ENCODE measurements around the gene PAK4.
"Not testable (repeated sequence)": the region's sequence is repeated elsewhere in the genome, so short reads cannot be mapped to it uniquely, and the experiment has no call there.

The PAK4 gene

GRCh38 chr19:39125554-39126311, at the start of gene PAK4:
PAK4 (plus strand) TSS chr19:39125786; CDS start chr19:39169554, 43,768 bp downstream.
- DNase-seq, result peak; percentile 95 to 99 (median 98)
- intact Hi-C loops (cut with DNase I), result no loop called here

DNA sequence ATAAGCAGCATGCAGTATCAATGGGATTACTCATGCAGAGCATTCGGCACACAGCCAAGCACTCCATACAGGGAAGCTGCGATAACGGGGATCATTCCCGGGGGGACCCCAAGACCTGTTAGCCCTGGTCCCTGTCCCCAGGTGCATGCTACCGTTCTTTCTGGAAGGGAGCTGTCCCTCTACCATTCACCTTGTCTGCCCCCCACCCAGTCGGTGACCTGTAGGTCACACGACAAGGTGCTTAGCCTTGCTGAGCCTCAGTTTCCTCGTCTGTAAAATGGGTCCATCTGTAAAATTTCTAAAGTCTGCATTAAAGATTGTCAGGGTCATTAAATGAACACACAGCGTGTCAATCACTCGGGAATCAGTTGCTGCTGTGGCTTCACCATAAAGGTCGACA, 48.3 kb upstream of the PAK4 start:
- intact Hi-C loops (cut with DNase I), result no loop called here
- no peak for DNase-seq

GRCh38 chr19:39078436-39079200, 47.0 kb upstream of the PAK4 start:
- DNase-seq, result peak in 33 of 42 donors; percentile 11 to 90 (median 58)
- intact Hi-C loops (cut with DNase I), result no loop called here

DNA sequence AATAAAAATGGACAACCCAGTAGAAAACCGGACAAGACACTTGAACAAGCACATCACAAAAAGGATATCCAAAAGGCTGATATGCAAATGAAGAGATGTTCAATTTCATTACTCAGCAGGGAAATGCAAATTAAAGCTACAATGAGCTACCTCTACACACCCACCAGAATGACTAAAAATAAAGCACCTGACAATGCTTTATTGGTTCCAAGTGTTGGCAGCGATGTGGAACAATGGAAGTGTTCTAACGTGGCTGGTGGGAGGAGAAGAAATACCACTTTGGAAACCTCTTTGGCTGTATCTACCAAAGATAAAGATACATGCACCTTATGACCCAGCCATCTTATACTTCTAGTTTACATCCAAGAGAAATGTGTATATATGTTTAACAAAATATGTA, 45.2 kb upstream of the PAK4 start:
- DNase-seq, result peak in 17 of 42 donors; percentile 20 to 75 (median 40)
- intact Hi-C loops (cut with DNase I), result no loop called here

GRCh38 chr19:39082167-39082566, 43.4 kb upstream of the PAK4 start:
- intact Hi-C loops (cut with DNase I), result no loop called here
- DNase-seq, result no peak

DNA sequence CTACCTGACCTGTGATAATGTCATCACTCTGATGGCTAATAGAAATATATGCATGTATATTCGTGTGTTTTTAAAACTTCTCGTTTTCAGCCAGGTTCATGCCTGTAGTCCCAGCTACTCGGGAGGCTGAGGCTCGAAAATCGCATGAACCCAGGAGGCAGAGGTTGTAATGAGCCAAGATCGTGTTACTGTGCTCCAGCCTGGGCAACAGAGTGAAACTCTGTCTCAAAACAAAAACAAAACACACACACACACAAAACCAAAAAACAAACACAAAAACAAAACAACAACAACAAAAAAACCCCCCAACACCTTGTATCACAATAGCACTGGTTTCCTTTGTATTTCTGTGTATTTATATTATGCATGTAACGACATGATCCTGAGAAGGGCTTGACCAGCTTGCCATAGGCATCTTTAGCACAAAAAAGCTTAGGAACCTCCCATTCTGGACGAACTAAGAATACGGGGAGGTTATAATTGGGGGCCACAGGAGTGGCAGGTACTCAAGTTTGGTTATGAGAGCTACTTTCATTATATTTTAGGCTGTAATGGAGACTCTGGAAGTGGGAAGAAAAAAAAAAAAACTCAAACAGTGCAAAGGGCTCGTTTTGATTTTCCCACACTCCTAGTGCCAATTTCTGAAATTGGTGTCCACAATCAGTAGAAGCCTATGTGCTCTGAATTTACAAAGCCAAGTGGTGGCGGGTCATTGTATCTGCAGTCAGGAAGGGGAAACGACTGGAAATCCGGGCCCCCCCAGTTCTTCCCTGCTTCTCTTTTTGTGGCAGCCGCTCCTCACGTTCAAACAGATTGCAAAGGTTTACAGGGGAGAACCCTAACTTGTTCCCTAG, 42.6 kb upstream of the PAK4 start:
- intact Hi-C loops (cut with DNase I), result no loop called here
- DNase-seq, result peak in 32 of 42 donors; percentile 16 to 89 (median 52)

DNA sequence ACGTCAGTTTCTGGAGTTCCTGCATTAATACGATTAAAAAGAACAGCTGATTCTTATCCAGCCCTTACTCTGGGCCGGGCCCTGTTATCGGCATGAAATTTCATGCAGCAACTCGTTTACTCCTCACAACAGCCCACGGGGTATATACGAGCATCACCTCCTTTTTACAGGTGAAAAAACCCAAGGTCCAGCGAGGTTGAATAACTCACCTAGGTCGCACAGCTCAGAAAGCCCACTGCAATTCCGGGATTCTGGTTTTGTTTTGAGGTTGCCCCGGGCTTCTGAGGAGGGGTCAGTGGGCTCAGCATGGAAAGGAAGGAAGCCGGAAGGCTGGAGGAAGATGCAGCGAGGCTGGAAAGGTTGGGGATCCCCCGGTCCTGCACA, 42.0 kb upstream of the PAK4 start:
- DNase-seq, result no peak
- intact Hi-C loops (cut with DNase I), result no loop called here

DNA sequence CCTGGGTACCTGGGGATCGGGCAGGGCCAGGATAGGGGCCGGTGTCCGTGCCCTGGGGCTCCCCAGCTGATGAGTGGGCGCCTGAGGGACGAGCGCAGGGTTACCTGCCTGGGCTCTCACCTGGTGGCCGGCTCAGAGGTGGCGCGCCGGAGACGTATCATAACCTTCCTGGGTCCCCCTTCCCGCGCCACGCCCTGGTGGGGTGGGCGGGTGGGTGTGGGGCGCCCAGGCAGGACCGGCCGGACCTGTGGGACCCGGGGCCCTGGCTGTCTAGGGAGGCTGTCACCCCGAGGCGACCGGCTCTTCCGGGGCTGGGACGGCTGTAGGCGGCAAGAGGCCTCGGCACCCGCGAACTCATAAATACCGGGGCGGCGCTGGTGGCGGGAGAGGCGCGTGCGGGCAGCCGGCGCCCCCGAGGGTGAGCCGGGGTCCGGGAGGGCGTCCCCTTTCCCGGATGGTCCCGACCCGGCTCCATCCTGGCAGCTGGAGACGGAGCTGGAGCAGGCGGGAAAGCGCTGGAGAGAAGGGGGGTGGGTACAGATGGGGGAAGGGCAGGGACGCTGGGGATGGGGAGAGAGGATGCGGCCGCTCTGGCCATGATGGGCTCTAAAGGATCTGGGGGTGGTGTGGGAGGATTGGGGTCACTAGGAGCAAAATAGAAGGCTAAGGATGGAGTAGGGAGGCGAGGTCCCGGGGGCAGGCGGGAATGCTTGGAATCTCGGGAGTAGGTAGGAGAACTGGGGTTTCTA, 41.4 kb upstream of the PAK4 start, which contains the start of gene ACP7:
TSS of gene ACP7 (plus strand) at position 386 of the 749 bp plus-strand sequence. CDS start 902 bp downstream, outside the sequence.
- DNase-seq, result peak in 21 of 42 donors; percentile 9 to 79 (median 34)
- intact Hi-C loops (cut with DNase I), result no loop called here

- DNase-seq, result peak in 3 of 42 donors; percentile 10 to 22 (median 19)
- intact Hi-C loops (cut with DNase I), result no loop called here
These were observed 40.9 kb upstream of the PAK4 start for GRCh38 chr19:39084732-39085080.

DNA sequence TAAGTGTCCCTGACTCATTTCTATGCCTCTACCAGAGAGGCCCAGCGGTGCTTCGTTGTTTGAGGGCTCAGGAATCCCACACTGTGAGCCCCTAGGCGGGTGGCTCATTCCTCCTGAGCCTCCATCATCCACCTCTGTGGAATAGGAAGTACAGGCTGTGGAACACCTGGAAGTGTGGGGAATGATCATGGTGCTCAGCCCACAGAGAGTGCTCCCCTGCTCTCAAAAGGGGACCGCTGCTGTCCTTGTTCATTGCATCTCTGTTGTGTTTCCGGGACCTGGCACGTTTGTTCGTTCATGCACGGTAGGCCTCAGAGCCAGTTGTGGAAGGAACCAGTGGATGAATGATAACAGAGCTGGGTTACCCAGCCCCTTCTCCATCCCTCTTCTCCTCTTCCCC, 40.2 kb upstream of the PAK4 start:
- DNase-seq, result no peak
- intact Hi-C loops (cut with DNase I), result no loop called here

GRCh38 chr19:39086386-39086785, 39.2 kb upstream of the PAK4 start:
- DNase-seq, result no peak
- intact Hi-C loops (cut with DNase I), result no loop called here

DNA sequence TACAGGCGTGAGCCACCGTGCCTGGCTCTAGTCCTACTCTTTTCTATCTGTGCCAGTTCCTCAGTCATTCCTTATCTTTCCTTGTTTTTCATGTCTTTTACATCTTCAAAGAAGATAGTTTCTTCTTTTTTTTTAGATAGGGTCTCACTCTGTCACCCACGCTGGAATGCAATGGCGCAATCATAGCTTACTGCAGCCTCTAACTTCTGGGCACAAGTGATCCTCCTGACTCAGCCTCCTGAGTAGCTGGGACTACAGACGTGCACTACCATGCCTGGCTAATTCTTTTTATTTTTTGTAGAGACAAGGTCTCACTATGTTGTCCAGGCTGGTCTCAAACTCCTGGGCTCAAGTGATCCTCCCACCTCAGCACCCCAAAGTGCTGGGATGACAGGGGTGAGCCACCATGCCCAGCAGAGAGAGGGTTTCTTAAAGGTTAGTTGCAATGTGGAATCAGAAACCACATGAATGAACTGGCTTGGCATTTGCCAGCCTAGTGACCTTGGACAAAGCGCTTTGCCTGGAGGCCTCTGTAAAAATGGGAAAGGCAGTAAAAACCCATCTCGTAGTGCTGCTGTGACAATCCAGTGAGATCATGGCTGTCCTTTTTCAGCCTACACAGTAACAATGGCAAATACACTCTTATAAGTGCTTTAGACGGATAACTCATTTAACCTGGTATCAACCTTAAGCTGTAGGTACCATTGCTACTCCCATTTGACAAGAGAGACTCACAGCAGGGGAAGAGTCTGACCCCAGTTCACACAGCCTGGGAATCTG, 37.5 kb upstream of the PAK4 start:
- intact Hi-C loops (cut with DNase I), result no loop called here
- DNase-seq, result no peak

- intact Hi-C loops (cut with DNase I); DNase-seq: not testable (repeated sequence)
These were observed 35.6 kb upstream of the PAK4 start for GRCh38 chr19:39090016-39090415.

DNA sequence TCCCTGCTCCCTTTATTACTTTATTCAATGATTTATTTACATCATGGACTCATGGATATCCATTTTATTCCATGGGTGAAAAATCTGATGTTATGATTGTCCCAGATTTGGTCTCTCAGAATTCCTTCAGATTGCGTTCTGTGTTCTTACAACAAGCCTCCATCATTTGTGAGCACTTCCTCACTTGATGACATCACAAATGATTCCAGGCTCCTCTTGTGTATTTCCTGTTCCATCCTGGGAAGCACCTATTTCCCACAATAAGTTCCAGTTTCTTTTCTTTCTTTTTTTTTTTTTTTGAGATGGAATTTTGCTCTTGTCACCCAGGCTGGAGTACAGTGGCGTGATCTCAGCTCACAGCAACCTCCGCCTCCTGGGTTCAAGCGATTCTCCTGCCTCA, 34.7 kb upstream of the PAK4 start:
- intact Hi-C loops (cut with DNase I), result no loop called here
- DNase-seq, result no peak

- DNase-seq; intact Hi-C loops (cut with DNase I): not testable (repeated sequence)
These were observed 29.6 kb upstream of the PAK4 start for GRCh38 chr19:39095799-39096540.

GRCh38 chr19:39097299-39097698, 28.3 kb upstream of the PAK4 start:
- no peak for DNase-seq
- intact Hi-C loops (cut with DNase I), result no loop called here

- intact Hi-C loops (cut with DNase I), result no loop called here
- no peak for DNase-seq
These were observed 27.9 kb upstream of the PAK4 start for GRCh38 chr19:39097721-39098120.

Data from head of caudate nucleus (tissue), 42 donors.